HG03558 (cell line): ENCODE results near the gene BCAP31.

Experiments
- ATAC-seq: cut with Tn5 transposase; IDR thresholded peaks from one replicate; pipeline ENCODE4 v1.9.1; 2021; ENCODE audit warnings: moderate number of reproducible peaks; ENCODE audit not compliant: unreplicated experiment; ENCODE audit errors: extremely low read depth

BCAP31 gene

DNA sequence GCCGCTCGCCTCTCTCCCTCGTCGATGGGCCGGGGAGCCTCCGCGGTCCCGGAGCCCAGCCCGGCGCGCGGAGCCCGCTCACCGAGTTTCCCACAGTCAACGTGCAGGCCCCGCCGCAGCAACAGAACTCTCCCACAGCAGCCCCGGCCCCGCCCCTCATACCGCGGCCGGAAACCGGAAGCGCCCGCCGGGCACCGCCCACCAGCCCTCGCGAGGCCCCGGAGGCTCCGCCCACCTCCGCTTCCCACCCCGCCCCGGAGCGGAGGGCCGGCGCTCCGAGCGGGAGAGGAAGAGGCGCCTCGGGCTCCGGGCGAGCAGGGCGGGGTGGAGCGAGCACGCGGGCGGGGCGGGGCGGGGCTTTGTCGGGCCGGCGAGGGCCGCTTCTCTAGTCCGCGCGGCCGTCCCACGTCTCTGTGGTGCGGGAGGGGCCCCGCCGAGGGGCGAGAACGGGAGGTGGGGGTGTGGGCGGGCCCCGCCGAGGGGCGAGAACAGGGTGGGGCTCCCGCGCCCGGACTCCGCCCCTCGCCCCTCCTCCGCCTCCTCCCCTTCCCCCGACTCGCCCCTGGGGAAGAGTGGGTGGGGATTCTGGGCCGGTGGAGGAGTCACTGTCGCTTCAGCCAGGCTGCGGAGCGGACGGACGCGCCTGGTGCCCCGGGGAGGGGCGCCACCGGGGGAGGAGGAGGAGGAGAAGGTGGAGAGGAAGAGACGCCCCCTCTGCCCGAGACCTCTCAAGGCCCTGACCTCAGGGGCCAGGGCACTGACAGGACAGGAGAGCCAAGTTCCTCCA lies at the start of gene BCAP31, which contains the start of gene ABCD1:
Gene BCAP31, minus strand, starts transcription at position 136 of the 787 bp plus-strand sequence. CDS start 1,143 bp downstream, outside the sequence.
Gene ABCD1, plus strand, starts transcription at position 605 of the 787 bp plus-strand sequence. CDS start 411 bp downstream, outside the sequence.
- no peak for ATAC-seq

DNA sequence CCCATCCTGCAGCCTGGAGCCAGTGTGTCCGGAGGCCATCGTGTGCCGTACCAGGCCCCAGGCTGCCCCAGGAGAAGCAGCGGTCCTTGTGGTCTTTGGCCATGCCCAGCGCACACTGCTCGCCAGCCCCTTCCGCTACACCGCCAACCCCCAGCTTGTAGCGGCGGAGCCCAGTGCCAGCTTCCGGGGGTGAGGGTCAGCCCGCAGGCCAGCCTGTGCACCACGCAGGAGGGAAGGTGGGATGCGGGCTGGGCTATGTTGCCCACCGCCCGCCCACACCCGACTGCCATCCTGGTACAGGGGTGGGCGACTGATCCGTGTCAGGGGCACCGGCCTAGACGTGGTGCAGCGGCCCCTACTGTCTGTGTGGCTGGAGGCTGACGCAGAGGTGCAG lies 49.0 kb upstream of the BCAP31 start:
- ATAC-seq: no peak

DNA sequence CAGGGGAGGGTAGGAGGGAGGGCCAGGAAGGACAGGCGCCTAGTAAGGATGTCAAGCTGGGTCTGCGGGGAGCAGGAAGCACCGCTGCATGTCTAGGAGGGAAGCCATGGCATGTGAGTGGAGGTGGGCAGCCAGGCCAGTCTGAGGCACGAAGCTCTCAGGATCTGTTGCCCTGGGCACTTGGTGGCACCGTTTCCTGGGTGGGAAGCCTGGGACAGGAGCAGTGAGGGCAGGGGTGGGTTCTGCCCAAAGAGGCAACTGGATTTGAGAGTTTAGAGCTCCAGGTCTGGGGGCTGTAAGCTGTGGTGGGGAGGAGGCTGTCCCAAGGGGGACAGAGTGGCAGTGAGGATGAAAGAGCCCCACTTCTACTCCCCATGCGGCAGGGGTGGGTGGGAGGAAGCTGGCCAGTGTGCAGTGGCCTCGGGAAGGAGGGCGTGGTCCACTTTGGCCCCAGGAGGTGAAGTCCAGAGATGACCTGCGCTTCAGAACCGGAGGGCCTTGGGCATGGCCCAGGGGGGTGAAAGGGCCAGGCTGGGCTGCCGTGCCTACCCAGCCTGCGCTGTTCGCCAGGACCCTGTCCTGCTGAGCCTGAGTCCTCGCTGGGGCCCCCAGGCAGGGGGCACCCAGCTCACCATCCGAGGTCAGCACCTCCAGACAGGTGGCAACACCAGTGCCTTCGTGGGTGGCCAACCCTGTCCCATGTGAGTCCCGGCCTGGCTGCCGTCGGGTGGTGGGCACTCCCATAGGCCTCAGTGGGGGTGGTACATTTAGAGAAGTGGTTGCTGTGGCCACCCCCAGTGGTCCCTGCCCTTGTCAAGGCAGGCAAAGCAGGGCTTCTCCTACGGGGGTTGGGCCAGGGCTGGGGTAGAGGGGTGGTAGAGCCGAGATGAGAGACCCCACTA lies 48.4 kb upstream of the BCAP31 start:
- no peak for ATAC-seq

- no peak for ATAC-seq
These were observed 47.5 kb upstream of the BCAP31 start for GRCh38 chrX:153771415-153772315.

DNA sequence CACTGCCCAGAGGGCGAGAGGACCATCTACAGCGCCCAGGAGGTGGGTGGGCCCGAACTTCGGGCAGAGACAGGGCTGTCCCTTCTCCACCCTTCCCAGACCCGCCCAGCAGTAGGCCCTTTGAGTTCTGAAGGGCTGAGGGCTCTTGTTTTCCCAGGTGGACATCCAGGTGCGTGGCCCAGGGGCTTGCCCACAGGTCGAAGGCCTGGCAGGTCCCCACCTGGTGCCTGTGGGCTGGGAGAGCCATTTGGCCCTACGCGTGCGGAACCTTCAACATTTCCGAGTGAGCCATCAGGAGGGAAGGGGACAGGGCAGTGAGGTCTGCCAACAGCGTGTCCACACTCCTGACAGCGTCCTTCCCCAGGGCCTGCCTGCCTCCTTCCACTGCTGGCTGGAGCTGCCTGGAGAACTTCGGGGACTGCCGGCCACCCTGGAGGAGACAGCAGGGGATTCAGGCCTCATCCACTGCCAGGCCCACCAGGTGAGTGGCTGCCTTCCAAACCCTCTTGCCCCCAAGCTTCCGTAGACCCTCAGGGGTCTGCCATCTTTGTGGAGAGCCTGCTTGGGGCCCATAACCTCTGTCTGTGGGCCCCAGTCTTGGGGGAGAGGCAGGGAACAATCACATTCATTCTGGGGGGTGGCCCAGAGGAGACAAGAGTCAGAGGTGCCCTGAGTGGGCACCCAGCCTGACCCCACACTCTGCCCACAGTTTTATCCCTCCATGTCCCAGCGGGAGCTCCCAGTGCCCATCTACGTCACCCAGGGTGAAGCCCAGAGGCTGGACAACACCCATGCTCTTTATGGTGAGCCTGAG lies 46.6 kb upstream of the BCAP31 start:
- no peak for ATAC-seq

DNA sequence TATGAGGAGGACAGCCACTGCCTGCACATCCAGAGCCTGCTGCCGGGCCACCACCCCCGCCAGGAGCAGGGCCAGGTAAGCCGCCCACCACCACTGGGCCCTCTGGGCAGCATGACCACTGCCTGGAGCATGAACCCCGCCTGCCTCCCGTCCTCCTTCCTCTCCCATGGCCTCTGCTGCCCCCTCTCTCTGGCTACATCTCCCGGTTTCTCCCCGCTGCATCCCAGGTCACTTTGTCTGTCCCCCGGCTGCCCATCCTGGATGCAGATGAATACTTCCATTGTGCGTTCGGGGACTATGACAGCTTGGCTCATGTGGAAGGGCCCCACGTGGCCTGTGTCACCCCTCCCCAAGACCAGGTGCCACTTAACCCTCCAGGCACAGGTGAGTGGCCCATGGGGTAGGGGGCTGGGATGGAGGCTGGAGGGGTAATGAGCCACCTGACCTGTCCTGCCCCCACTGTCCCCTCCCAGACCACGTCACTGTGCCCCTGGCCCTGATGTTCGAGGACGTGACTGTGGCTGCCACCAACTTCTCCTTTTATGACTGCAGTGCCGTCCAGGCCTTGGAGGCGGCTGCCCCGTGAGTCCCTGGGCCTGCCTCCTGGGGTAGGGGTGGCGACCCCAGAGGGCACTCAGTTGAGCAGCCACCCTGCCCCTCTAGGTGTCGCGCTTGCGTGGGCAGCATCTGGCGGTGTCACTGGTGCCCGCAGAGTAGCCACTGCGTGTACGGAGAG lies 45.8 kb upstream of the BCAP31 start:
- ATAC-seq: no peak

DNA sequence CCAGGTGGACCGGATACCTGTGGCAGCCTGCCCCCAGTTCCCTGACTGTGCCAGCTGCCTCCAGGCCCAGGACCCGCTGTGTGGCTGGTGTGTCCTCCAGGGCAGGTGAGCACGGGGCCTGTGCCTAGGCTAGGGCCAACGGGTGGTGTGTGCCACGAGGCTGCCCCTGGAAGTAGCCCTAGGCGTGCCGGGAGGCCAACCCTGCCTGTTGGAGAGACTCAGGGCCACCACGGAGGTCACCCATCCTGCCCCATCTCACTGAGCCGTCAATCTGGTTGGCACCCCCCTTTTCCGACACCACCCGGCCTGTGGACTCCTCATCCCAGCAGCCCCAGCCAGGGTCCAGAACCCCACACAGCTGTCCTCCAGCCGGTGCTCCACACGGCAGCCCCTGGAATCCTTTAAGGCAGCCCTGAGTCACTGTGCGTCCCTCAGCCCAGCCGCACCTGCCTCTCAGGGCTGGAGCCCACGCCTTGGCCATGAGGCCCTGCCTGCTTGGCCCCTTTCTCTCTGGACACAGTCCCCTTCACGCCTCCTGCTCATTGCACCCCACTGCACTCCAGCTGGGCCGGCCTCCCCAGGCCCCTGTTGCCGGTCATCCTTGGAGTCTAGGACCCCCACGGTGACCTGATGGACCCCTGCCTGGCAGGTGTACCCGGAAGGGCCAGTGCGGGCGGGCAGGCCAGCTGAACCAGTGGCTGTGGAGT lies 45.1 kb upstream of the BCAP31 start:
- no peak for ATAC-seq

DNA sequence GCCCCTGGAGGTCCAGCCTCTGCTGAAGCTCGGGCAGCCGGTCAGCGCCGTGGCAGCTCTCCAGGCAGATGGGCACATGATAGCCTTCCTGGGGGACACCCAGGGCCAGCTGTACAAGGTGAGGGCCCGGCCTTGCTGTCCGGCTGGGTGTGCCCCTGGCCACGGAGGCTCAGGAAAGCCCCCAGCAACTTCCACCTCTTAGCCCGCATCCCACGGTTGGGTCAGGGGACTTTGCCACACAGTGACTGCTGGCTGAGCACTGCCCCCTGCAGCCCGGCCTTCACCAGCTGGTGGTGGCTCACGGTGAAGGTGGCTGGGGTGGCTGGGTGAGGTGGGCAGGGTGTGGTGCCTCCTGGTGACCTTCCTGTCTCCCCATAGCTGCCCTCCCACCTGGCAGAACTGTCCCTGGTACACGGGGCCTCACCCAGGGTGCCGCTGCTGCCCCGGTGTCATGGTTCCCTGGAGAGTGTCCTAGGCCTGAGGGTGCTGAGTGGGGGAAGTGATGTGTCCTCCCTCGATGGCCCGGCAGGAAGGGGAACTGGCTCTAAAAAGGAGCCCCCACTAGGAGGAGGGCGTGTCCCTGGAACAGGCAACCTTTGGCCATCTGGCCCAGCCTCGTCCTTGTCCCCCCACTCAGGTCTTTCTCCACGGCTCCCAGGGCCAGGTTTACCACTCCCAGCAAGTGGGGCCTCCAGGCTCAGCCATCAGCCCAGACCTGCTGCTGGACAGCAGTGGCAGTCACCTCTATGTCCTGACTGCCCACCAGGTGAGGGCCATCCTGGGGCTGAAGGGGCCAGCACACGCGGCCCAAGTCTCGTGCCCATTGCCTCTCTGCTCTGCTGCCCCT lies 44.3 kb upstream of the BCAP31 start:
- ATAC-seq: no peak

GRCh38 chrX:153767674-153768055 lies 43.5 kb upstream of the BCAP31 start:
- no peak for ATAC-seq

DNA sequence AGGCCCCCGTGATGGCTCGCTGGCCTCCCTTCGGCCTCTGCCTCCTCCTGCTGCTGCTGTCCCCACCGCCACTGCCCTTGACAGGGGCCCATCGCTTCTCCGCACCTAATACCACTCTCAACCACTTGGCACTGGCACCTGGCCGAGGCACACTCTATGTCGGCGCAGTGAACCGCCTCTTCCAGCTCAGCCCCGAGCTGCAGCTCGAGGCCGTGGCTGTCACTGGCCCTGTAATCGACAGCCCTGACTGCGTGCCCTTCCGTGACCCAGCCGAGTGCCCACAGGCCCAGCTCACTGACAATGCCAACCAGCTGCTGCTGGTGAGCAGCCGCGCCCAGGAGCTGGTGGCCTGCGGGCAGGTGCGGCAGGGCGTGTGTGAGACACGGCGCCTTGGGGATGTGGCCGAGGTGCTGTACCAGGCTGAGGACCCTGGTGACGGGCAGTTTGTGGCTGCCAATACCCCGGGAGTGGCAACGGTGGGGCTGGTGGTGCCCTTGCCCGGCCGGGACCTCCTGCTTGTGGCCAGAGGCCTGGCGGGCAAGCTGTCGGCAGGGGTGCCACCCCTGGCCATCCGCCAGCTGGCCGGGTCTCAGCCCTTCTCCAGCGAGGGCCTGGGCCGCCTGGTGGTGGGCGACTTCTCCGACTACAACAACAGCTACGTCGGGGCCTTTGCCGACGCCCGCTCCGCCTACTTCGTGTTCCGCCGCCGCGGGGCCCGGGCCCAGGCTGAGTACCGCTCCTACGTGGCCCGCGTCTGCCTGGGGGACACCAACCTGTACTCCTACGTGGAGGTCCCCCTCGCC lies 42.9 kb upstream of the BCAP31 start:
- no peak for ATAC-seq

DNA sequence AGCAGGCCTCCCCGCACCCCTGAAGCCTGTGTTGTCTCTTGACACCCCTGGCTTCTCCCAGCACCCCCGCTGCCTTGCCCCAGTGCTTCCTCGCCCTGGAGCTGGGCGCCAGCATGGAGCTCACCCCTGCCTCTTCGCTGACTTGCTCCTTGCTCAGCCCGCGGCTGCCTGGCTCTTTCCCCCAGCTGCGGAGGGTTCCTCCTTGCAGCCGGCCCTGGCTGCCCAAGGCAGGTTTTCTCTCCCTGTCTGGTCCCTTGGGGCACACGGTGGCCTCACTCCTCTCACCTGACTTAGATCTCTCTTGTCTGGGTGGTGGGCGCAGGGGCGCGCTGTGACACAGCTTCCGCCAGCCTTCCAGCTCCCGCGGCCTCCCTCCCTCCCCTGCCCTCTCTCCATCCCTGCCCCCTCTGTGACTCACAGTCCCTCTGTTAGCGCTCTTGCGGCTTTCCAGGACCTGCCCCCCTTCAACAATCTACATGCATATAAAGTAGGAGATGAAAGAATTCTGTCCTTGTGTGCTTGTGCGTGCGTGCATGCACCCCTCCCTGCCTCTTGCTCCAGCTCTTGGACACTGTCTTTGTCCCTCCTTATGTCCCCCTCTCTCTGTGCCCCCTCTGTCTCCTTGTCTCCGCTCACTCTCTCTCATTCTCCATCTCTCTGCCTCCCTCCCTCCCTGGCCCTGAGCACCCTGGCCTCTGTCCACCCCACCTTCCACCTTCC lies 42.1 kb upstream of the BCAP31 start:
- no peak for ATAC-seq

DNA sequence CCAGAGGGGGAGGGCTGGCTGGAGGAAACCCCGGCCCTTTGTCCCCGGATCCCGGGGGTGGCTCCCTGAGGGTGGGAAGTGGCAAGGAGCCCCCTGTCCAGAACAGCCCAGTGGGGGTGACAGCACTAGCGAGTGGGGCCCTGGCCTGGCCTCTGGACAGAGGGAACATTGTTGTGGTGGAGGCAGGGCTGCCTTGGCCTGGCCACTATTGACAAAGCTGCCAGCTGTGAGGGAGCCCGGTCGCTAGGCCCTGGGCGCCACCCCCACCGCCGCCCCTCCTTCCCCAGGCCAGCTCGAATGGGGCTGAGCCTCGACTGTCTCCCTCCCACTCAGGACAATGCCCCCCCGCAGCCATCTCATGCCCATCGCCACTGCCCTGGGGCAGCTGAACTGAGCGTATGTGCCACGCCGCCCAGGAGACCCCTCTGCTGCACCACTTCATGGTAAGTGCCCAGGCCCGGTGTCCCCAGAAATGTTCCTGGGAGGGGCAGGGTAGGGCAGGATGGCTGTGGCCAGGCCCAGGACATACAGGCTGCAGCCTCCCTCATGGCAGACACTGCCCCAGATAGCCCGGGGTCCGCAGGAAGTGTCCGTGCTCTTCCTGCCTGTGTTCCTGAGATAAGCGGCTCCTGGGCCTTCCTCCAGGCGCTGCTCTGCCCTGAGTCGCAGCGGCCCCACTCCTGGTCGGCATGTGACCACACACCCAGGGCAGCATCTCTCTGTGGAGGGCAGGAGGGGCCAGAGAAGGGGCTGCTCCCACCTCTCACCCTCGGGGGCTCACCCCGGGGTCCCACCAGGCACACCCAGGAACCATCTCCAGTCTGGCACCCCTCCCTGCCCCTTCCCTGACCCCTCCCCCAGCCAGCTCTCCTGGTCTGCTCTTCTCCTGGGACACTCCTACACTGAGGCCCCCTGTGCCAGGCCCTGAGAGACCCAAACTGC lies 41.2 kb upstream of the BCAP31 start:
- no peak for ATAC-seq

GRCh38 chrX:153764786-153765137 lies 40.6 kb upstream of the BCAP31 start:
- no peak for ATAC-seq

- no peak for ATAC-seq
These were observed 40.0 kb upstream of the BCAP31 start, which contains the start of gene PLXNB3 for GRCh38 chrX:153763989-153764755. Gene PLXNB3, plus strand, starts transcription at chrX:153764249. Its CDS starts 1,287 bp downstream, at chrX:153765536.
